SK-N-SH treated with all-trans-retinoic acid at 6 μM for 48 hours (cell line): ENCODE data around the gene APIP.

Experiments
- ATAC-seq: fragments of 200-7000 bp; cut with Tn5 transposase; 3 replicates; pipeline ENCODE4 v1.9.1; 2020; ENCODE audit warnings: mild to moderate bottlenecking, moderate library complexity
- ARNTL ChIP-seq: fragments of 450-650 bp; formaldehyde crosslinking; IDR thresholded peaks from 2 replicates; pipeline ENCODE4 v1.5.0; 2020; ENCODE audit warnings: low read depth, mild to moderate bottlenecking, moderate library complexity, borderline replicate concordance
- BACH2 ChIP-seq: fragments of 250-450 bp; sonication (Bioruptor Pico); IDR thresholded peaks from 2 replicates; pipeline ENCODE4 v1.9.0; 2021; ENCODE audit warnings: mild to moderate bottlenecking, borderline replicate concordance
- CSRNP3 ChIP-seq: fragments of 250-450 bp; sonication (Bioruptor Pico); IDR thresholded peaks from 2 replicates; pipeline ENCODE4 v1.5.1; 2021; ENCODE audit warnings: mild to moderate bottlenecking, moderate library complexity
- ESRRG ChIP-seq: fragments of 250-450 bp; sonication (Bioruptor Pico); IDR thresholded peaks from 2 replicates; pipeline ENCODE4 v1.6.1; 2021; ENCODE audit warnings: mild to moderate bottlenecking
- GLIS3 ChIP-seq: fragments of 250-450 bp; sonication (Bioruptor Pico); IDR thresholded peaks from 2 replicates; pipeline ENCODE4 v1.5.0; 2020; ENCODE audit warnings: mild to moderate bottlenecking, moderate library complexity
- ISL1 ChIP-seq: fragments of 250-450 bp; sonication (Bioruptor Pico); IDR thresholded peaks from 2 replicates; pipeline ENCODE4 v2.1.2; 2022; ENCODE audit warnings: mild to moderate bottlenecking, moderate library complexity
- OSR1 ChIP-seq: fragments of 250-450 bp; sonication (Bioruptor Pico); IDR thresholded peaks from 2 replicates; pipeline ENCODE4 v1.8.0; 2022; ENCODE audit warnings: moderate library complexity, mild to moderate bottlenecking, inconsistent platforms
- RARB ChIP-seq: fragments of 250-450 bp; sonication (Bioruptor Pico); IDR thresholded peaks from 2 replicates; pipeline ENCODE4 v1.8.0; 2021; ENCODE audit warnings: mild to moderate bottlenecking, moderate library complexity
- TOX ChIP-seq: fragments of 250-450 bp; sonication (Bioruptor Pico); IDR thresholded peaks from 2 replicates; pipeline ENCODE4 v1.8.0; 2021; ENCODE audit warnings: mild to moderate bottlenecking, moderate library complexity, borderline replicate concordance
- ZC3H10 ChIP-seq: fragments of 250-450 bp; sonication (Bioruptor Pico); IDR thresholded peaks from 2 replicates; pipeline ENCODE4 v1.5.1; 2021; ENCODE audit warnings: mild to moderate bottlenecking, moderate library complexity
- ZFP3 ChIP-seq: fragments of 250-450 bp; sonication (Bioruptor Pico); IDR thresholded peaks from 2 replicates; pipeline ENCODE4 v1.5.0; 2020; ENCODE audit warnings: mild to moderate bottlenecking, moderate library complexity
- ZFP30 ChIP-seq: fragments of 450-650 bp; formaldehyde crosslinking; IDR thresholded peaks from 2 replicates; pipeline ENCODE4 v1.5.0; 2022; ENCODE audit warnings: mild to moderate bottlenecking, moderate library complexity
- ZNF565 ChIP-seq: fragments of 450-650 bp; formaldehyde crosslinking; conservative IDR thresholded peaks from 2 replicates; pipeline ENCODE4 v1.5.0; 2020; ENCODE audit warnings: low read depth, mild to moderate bottlenecking, moderate library complexity
- ZNF8 ChIP-seq: fragments of 450-650 bp; formaldehyde crosslinking; IDR thresholded peaks from 2 replicates; pipeline ENCODE4 v1.5.0; 2020; ENCODE audit warnings: mild to moderate bottlenecking, moderate library complexity
- TF ChIP-seq, protein P1 (sequence below): fragments of 250-450 bp; sonication (Bioruptor Pico); IDR thresholded peaks from 2 replicates; pipeline ENCODE4 v1.8.0; 2020; ENCODE audit warnings: mild to moderate bottlenecking, moderate library complexity, borderline replicate concordance
- TF ChIP-seq, protein P2 (sequence below): fragments of 250-450 bp; sonication (Bioruptor Pico); IDR thresholded peaks from 2 replicates; pipeline ENCODE4 v1.5.1; 2020; ENCODE audit warnings: low read depth, mild to moderate bottlenecking, moderate library complexity
- TF ChIP-seq, protein P3 (sequence below): fragments of 250-450 bp; sonication (Bioruptor Pico); IDR thresholded peaks from 2 replicates; pipeline ENCODE4 v1.8.0; 2021; ENCODE audit warnings: low read depth, mild to moderate bottlenecking, moderate library complexity, borderline replicate concordance
- TF ChIP-seq, protein P4 (sequence below): fragments of 250-450 bp; sonication (Bioruptor Pico); IDR thresholded peaks from 2 replicates; pipeline ENCODE4 v1.5.0; 2020; ENCODE audit warnings: mild to moderate bottlenecking, moderate library complexity

APIP gene

DNA sequence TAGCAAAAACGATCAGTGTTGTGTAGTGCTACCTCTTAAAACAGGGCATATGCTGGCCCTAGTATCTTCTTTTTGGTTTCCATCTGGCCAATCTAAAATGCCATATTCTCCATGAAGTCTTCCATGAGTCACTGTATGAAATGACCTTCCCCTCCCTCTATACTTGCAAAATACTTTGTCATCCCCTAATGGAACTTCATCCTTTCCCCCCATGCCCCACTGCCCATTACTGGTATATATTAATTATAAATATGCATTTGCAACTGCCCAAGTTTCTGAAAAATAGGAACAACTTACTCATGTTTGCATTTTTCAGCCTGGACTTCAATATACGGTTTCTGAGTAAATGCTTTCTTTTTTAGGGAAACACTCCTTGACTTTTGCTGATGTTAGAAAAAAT lies 4.5 kb downstream of the APIP start:
- ATAC-seq = no peak
- TF ChIP-seq, protein P1, sequence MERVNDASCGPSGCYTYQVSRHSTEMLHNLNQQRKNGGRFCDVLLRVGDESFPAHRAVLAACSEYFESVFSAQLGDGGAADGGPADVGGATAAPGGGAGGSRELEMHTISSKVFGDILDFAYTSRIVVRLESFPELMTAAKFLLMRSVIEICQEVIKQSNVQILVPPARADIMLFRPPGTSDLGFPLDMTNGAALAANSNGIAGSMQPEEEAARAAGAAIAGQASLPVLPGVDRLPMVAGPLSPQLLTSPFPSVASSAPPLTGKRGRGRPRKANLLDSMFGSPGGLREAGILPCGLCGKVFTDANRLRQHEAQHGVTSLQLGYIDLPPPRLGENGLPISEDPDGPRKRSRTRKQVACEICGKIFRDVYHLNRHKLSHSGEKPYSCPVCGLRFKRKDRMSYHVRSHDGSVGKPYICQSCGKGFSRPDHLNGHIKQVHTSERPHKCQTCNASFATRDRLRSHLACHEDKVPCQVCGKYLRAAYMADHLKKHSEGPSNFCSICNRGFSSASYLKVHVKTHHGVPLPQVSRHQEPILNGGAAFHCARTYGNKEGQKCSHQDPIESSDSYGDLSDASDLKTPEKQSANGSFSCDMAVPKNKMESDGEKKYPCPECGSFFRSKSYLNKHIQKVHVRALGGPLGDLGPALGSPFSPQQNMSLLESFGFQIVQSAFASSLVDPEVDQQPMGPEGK = no peak
- TF ChIP-seq, protein P2, sequence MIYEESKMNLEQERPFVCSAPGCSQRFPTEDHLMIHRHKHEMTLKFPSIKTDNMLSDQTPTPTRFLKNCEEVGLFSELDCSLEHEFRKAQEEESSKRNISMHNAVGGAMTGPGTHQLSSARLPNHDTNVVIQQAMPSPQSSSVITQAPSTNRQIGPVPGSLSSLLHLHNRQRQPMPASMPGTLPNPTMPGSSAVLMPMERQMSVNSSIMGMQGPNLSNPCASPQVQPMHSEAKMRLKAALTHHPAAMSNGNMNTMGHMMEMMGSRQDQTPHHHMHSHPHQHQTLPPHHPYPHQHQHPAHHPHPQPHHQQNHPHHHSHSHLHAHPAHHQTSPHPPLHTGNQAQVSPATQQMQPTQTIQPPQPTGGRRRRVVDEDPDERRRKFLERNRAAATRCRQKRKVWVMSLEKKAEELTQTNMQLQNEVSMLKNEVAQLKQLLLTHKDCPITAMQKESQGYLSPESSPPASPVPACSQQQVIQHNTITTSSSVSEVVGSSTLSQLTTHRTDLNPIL = no peak
- TF ChIP-seq OSR1 (CRISPR knock-in tag) (no peak), ARNTL (CRISPR knock-in tag) (no peak), ZFP30 (CRISPR knock-in tag) (no peak), GLIS3 (CRISPR knock-in tag) (no peak)

- no peak for ATAC-seq
- TF ChIP-seq ISL1 (CRISPR knock-in tag) (no peak), ZFP3 (CRISPR knock-in tag) (no peak), OSR1 (CRISPR knock-in tag) (no peak), BACH2 (no peak), ESRRG (CRISPR knock-in tag) (no peak), ZC3H10 (no peak), TOX (no peak), CSRNP3 (CRISPR knock-in tag) (no peak), GLIS3 (CRISPR knock-in tag) (no peak), ARNTL (CRISPR knock-in tag) (no peak), ZNF565 (CRISPR knock-in tag) (no peak), RARB (CRISPR knock-in tag) (no peak), ZNF8 (CRISPR knock-in tag) (no peak)
- TF ChIP-seq, protein P2 = no peak
- TF ChIP-seq, protein P3, sequence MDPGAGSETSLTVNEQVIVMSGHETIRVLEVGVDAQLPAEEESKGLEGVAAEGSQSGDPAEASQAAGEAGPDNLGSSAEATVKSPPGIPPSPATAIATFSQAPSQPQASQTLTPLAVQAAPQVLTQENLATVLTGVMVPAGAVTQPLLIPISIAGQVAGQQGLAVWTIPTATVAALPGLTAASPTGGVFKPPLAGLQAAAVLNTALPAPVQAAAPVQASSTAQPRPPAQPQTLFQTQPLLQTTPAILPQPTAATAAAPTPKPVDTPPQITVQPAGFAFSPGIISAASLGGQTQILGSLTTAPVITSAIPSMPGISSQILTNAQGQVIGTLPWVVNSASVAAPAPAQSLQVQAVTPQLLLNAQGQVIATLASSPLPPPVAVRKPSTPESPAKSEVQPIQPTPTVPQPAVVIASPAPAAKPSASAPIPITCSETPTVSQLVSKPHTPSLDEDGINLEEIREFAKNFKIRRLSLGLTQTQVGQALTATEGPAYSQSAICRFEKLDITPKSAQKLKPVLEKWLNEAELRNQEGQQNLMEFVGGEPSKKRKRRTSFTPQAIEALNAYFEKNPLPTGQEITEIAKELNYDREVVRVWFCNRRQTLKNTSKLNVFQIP (CRISPR knock-in tag) = no peak
- TF ChIP-seq, protein P4, sequence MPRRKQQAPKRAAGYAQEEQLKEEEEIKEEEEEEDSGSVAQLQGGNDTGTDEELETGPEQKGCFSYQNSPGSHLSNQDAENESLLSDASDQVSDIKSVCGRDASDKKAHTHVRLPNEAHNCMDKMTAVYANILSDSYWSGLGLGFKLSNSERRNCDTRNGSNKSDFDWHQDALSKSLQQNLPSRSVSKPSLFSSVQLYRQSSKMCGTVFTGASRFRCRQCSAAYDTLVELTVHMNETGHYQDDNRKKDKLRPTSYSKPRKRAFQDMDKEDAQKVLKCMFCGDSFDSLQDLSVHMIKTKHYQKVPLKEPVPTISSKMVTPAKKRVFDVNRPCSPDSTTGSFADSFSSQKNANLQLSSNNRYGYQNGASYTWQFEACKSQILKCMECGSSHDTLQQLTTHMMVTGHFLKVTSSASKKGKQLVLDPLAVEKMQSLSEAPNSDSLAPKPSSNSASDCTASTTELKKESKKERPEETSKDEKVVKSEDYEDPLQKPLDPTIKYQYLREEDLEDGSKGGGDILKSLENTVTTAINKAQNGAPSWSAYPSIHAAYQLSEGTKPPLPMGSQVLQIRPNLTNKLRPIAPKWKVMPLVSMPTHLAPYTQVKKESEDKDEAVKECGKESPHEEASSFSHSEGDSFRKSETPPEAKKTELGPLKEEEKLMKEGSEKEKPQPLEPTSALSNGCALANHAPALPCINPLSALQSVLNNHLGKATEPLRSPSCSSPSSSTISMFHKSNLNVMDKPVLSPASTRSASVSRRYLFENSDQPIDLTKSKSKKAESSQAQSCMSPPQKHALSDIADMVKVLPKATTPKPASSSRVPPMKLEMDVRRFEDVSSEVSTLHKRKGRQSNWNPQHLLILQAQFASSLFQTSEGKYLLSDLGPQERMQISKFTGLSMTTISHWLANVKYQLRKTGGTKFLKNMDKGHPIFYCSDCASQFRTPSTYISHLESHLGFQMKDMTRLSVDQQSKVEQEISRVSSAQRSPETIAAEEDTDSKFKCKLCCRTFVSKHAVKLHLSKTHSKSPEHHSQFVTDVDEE = no peak
These were observed 5.4 kb downstream of the APIP start for GRCh38 chr11:34910817-34911216.

DNA sequence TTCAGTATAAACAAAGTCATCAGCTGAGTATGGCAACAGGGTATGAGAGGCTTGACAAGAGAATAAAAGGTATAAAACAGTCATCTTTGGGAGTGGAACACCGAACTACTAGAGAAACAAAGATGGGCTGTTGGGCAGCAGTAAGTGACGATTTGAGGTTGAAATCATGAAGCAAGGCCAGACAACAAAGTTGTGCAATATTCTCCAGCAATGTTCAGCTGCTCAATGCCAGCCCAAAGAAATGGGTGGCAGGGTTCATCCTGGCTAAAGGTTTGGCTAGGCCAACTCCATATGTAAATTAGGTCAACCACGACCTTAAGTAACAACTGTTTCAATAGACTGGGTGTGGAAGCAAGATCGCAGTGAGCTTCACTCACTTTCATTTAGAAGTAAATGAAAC lies 6.2 kb downstream of the APIP start:
- TF ChIP-seq, protein P2 = no peak
- no peak for TF ChIP-seq ISL1 (CRISPR knock-in tag)
- TF ChIP-seq, all 23 proteins: peak for 0
- no peak for ATAC-seq
